Upper lobe of left lung (tissue), 6 donors: ENCODE data around the gene STX2. TPM values are rescaled to one million over a fixed set of nuclear protein-coding genes. Genes with fewer than 3 reads are reported as not detected.

Experiments
- ATAC-seq, 2 donors: fragments of 200-7000 bp; cut with Tn5 transposase; one replicate each; pipeline ENCODE4 v1.9.1; 2022; ENCODE audit warnings: mild to moderate bottlenecking in 2 of 2, moderate library complexity in 2 of 2; ENCODE audit not compliant: low FRiP score in 2 of 2
- DNase-seq, 2 donors: peaks; one replicate each; pipeline ENCODE4 v3.0.0-alpha.2; 2019 to 2020
- H3K27ac ChIP-seq, 4 donors: fragments of 200-600 bp; sonication (generic); one replicate each; pipeline ENCODE4 v1.5.1; 2016 to 2019
- H3K27me3 ChIP-seq, 4 donors: fragments of 200-600 bp; sonication (generic); one replicate each; pipeline ENCODE4 v1.5.1; 2017 to 2019
- H3K36me3 ChIP-seq, 4 donors: fragments of 200-600 bp; sonication (generic); one replicate each; pipeline ENCODE4 v1.5.1; 2016 to 2019
- H3K4me1 ChIP-seq, 4 donors: fragments of 200-600 bp; sonication (generic); one replicate each; pipeline ENCODE4 v1.5.1; 2018 to 2019
- H3K4me3 ChIP-seq, 4 donors: fragments of 200-600 bp; sonication (generic); one replicate each; pipeline ENCODE4 v1.5.1; 2017 to 2019; ENCODE audit warnings: mild to moderate bottlenecking in 2 of 4, moderate library complexity in 1 of 4
- H3K9me3 ChIP-seq, 4 donors: fragments of 200-600 bp; sonication (generic); one replicate each; pipeline ENCODE4 v1.5.1; 2018 to 2019
- CTCF ChIP-seq, 6 experiments: fragments of 450-650 bp in 4 of 6; fragments of 200-600 bp in 2 of 6; sonication (generic) in 2 of 6; IDR thresholded peaks; one replicate each; pipeline ENCODE4 v1.5.1; 2016 to 2019; ENCODE audit warnings: antibody characterized with exemption in 6 of 6
- EP300 ChIP-seq, 4 donors: sonication (generic); formaldehyde crosslinking; IDR thresholded peaks; one replicate each; pipeline ENCODE4 v1.5.1; 2017; ENCODE audit warnings: antibody characterized with exemption in 4 of 4, control low read depth in 2 of 4
- POLR2A ChIP-seq, 4 donors: fragments of 450-650 bp; IDR thresholded peaks; one replicate each; pipeline ENCODE4 v1.5.1; 2016 to 2017; ENCODE audit warnings: antibody characterized with exemption in 4 of 4, mild to moderate bottlenecking in 2 of 4
- POLR2AphosphoS5 ChIP-seq, 2 donors: sonication (generic); formaldehyde crosslinking; IDR thresholded peaks; one replicate each; pipeline ENCODE4 v1.5.1; 2017; ENCODE audit warnings: antibody characterized with exemption in 2 of 2
- WGBS, 2 donors: methylation state at CpG; one replicate each; pipeline ENCODE4 v1.1.5; 2017 to 2018; 5-methylcytosine and 5-hydroxymethylcytosine counted together
- total RNA-seq, 6 donors: library from RNA; depleted of rRNA in 4 of 6; stranded (reverse); fragments of >200 nt in 4 of 6; gene quantifications; one replicate each; pipeline versions ENCODE4 v1.1.0 to v1.2.1, GENCODE V29; 2016 to 2021
- donor health status: DM: no; HTN: no; CAD: no; lungs with moderate emphysema.
- donor health status: DM: no; HTN: yes; CAD: no; lungs with severe emphysema.

The STX2 gene
- total RNA-seq, 6 donors from 2014 or later, result 12.4 to 113 (median 27.0) TPM

GRCh38 chr12:130827432-130827831, 11.6 kb downstream of the STX2 start:
- ATAC-seq, result no peak
- no peak for DNase-seq
- WGBS, 2 donors, result 58 to 82% methylated on average over 3 of the region's 3 CpGs
- Histone ChIP-seq H3K9me3 (no peaks in the 10 kb centered on the region), H3K27ac (peak overlapping the region; percentile 7 to 64 (median 33)), H3K4me1 (peaks cover 7 to 15% (median 12%) of the 10 kb centered on the region in 4 donors), H3K36me3 (peaks cover 0 to 19% (median 5%) of the 10 kb centered on the region in 4 donors), H3K27me3 (no peaks in the 10 kb centered on the region), H3K4me3 (no peak overlapping the region)
- no peak for TF ChIP-seq EP300 (IDR thresholded peaks at IDR 0.05)
- no peak for TF ChIP-seq CTCF (IDR thresholded peaks at IDR 0.05)
- no peak for TF ChIP-seq POLR2AphosphoS5 (IDR thresholded peaks at IDR 0.05)
- no peak for TF ChIP-seq POLR2A (IDR thresholded peaks at IDR 0.05)

GRCh38 chr12:130826151-130826801, 12.8 kb downstream of the STX2 start:
- Histone ChIP-seq H3K27ac (peak overlapping the region in 1 of 4 donors; percentile 55), H3K9me3 (no peaks in the 10 kb centered on the region), H3K4me3 (no peak overlapping the region), H3K27me3 (no peaks in the 10 kb centered on the region), H3K36me3 (peaks cover 0 to 31% (median 8%) of the 10 kb centered on the region in 4 donors), H3K4me1 (peaks cover 6 to 15% (median 10%) of the 10 kb centered on the region in 4 donors)
- peak; percentile 86 to 89 for ATAC-seq
- DNase-seq, result peak; percentile 62 to 93
- TF ChIP-seq POLR2AphosphoS5 (IDR thresholded peaks at IDR 0.05) (peak in 1 of 2 donors; percentile 5), CTCF (IDR thresholded peaks at IDR 0.05) (peak; percentile 59 to 87 (median 72)), POLR2A (IDR thresholded peaks at IDR 0.05) (no peak), EP300 (IDR thresholded peaks at IDR 0.05) (no peak)
- WGBS, 2 donors, result 71 to 73% methylated on average over 18 to 21 of the region's 21 CpGs

GRCh38 chr12:130825771-130826150, 13.3 kb downstream of the STX2 start:
- DNase-seq, result no peak
- TF ChIP-seq POLR2AphosphoS5 (IDR thresholded peaks at IDR 0.05), result no peak
- TF ChIP-seq EP300 (IDR thresholded peaks at IDR 0.05), result no peak
- TF ChIP-seq POLR2A (IDR thresholded peaks at IDR 0.05), result no peak
- no peak for TF ChIP-seq CTCF (IDR thresholded peaks at IDR 0.05)
- Histone ChIP-seq H3K4me3 (no peak overlapping the region), H3K36me3 (peaks cover 0 to 36% (median 10%) of the 10 kb centered on the region in 4 donors), H3K27me3 (no peaks in the 10 kb centered on the region), H3K4me1 (peaks cover 6 to 15% (median 10%) of the 10 kb centered on the region in 4 donors), H3K9me3 (no peaks in the 10 kb centered on the region), H3K27ac (peak overlapping the region in 1 of 4 donors; percentile 55)
- 83 to 91% methylated on average over 6 of the region's 6 CpGs for WGBS, 2 donors
- ATAC-seq, result no peak

GRCh38 chr12:130819681-130820080, 19.4 kb downstream of the STX2 start:
- WGBS, 2 donors, result 91% methylated on average over 12 of the region's 12 CpGs
- no peaks in the 10 kb centered on the region for H3K27me3 ChIP-seq
- TF ChIP-seq EP300 (IDR thresholded peaks at IDR 0.05) (no peak), POLR2A (IDR thresholded peaks at IDR 0.05) (no peak), POLR2AphosphoS5 (IDR thresholded peaks at IDR 0.05) (no peak), CTCF (IDR thresholded peaks at IDR 0.05) (no peak)
- no peak overlapping the region for H3K27ac ChIP-seq
- peaks cover 6 to 12% (median 10%) of the 10 kb centered on the region in 4 donors for H3K4me1 ChIP-seq
- no peak for ATAC-seq
- H3K4me3 ChIP-seq, result no peak overlapping the region
- peaks cover 0 to 51% (median 16%) of the 10 kb centered on the region in 4 donors for H3K36me3 ChIP-seq
- no peak for DNase-seq
- H3K9me3 ChIP-seq, result no peaks in the 10 kb centered on the region
